HG03097 (cell line): ENCODE measurements around the gene GLT8D1.
"Not testable (repeated sequence)": the region's sequence is repeated elsewhere in the genome, so short reads cannot be mapped to it uniquely, and the experiment has no call there.

ENCODE experiments used
- ATAC-seq: cut with Tn5 transposase; IDR thresholded peaks from one replicate; pipeline ENCODE4 v1.9.1; 2021; ENCODE audit not compliant: unreplicated experiment, low FRiP score

Gene GLT8D1

GRCh38 chr3:52684184-52684583 lies 21.4 kb downstream of the GLT8D1 start:
- ATAC-seq, result no peak

- no peak for ATAC-seq
Measured at GRCh38 chr3:52683611-52684010, 22.0 kb downstream of the GLT8D1 start.

- no peak for ATAC-seq
Measured at GRCh38 chr3:52682016-52682415, 23.6 kb downstream of the GLT8D1 start.

- ATAC-seq, result no peak
Measured at GRCh38 chr3:52681596-52681995, 24.0 kb downstream of the GLT8D1 start.

GRCh38 chr3:52679811-52680210 lies 25.8 kb downstream of the GLT8D1 start:
- no peak for ATAC-seq

- ATAC-seq, result no peak
Measured at GRCh38 chr3:52679199-52679538, 26.4 kb downstream of the GLT8D1 start.

GRCh38 chr3:52678265-52679198 lies 27.1 kb downstream of the GLT8D1 start:
- no peak for ATAC-seq

GRCh38 chr3:52676201-52676600 lies 29.4 kb downstream of the GLT8D1 start:
- not testable (repeated sequence) for ATAC-seq

GRCh38 chr3:52671676-52672075 lies 33.9 kb downstream of the GLT8D1 start:
- no peak for ATAC-seq

GRCh38 chr3:52670621-52671521 lies 34.7 kb downstream of the GLT8D1 start:
- no peak for ATAC-seq

- no peak for ATAC-seq
Measured at GRCh38 chr3:52663098-52663497, 42.5 kb downstream of the GLT8D1 start.

- ATAC-seq, result no peak
Measured at GRCh38 chr3:52660046-52660445, 45.5 kb downstream of the GLT8D1 start.

- no peak for ATAC-seq
Measured at GRCh38 chr3:52655895-52656294, 49.7 kb downstream of the GLT8D1 start.

GRCh38 chr3:52651592-52651991 lies 54.0 kb downstream of the GLT8D1 start:
- ATAC-seq, result no peak

- ATAC-seq, result no peak
Measured at GRCh38 chr3:52650439-52650838, 55.2 kb downstream of the GLT8D1 start.

GRCh38 chr3:52649461-52650210 lies 56.0 kb downstream of the GLT8D1 start:
- ATAC-seq, result no peak

GRCh38 chr3:52645549-52645948 lies 60.0 kb downstream of the GLT8D1 start:
- no peak for ATAC-seq
